GDM1 (cell line): Measurements from ENCODE around the gene EPS8.

Source experiments
- DNase-seq: peaks from one replicate; lab custom pipeline; 2025; lab: John Stamatoyannopoulos, UW

Gene EPS8

DNA sequence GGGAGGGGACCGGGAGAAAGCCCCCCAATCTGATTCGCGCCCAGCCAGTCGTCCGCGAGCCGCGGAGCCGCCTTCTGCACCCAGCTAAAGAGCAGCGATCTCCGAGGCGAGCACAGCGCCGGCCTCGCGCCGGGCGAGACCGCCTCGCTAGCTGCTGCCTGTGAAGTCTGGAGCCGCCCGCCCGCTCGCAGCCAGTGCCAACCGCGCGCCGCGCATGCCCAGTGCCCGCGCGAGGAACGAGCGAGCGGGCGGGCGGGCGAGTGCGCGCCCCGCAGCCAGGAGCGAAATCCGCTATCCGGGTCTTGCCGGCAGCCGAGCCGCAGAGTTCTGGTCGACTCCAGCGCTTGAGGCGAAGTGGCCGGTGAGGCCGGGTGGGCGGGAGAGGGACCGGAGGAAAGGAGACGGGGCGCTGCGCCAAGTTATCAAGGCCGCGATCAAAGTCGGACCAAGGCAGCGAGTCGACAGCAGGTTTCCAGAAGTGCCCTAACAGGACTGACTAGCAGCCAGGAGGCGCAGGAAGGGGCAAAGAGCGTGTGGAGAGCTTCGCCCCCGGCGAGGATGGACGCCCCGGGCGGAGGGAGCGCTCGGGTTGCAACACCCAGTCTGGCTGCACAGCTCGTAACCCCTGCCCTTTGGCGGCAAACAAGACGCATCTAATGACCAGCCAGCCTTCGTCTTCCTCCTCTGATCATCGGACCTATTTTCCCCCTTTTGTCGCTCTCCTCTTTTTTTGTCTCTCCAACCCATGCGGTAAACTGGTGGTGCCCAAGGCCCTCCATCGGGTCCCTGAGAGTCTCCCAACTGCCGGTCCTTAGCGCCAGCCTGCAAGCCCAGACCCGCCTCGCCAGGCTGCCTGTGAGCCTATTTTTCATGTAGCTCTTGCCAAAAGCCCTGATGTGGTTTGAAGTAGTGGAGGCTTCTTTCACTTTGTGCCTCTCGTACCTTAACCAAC lies at the start of gene EPS8:
EPS8 (minus strand) TSS at position 169 of the 952 bp plus-strand sequence. CDS start 106,437 bp downstream, outside the sequence.
- DNase-seq = peak; percentile 84

DNA sequence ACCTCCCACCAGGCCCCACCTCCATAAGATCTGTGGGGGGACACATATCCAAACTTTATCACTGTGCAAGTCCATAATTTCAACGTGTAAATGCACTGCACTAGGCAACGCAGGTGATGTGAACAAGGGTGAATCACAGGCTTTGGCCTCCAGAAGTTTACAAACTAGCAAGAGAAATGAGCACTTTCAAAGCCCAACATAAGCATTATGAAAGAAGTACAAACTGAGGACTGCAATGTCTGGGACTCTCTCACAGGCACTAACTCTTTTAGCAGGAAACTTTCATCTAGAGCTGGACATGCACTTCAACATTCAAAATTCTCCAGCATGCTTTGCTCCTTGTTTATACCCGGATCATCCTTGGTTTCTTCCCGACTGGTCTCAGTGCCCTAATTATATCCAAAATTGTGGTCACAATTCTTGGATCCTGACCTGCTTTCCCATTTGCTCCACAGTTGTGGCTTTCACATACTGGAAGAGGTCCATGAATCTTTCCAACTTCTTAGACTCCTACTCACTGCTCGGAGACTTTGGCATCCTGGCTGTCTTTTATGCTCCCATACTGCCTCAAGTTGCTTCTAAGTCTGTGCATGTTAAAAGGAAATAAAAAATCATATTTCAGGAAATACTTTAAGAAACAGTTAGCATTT lies 48.1 kb upstream of the EPS8 start:
- no peak for DNase-seq

DNA sequence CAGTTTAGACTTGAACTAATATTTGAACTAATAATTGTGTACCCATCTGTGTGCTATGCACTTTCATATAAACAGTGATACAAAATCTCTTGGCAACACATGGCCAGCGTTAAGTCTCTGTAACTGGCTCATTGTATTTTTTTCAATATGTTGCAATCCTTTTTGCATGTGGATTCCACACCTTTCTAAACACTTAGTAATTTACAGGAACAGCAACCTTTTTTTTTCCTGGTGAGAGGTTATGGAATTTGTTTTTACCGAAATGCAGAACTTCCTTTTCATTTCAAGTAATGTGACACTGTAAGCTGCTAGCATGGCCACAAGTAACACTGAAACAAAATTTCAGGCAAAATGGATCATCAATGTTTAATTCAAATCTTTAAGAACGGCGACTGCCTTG lies 45.4 kb upstream of the EPS8 start:
- DNase-seq = no peak

DNA sequence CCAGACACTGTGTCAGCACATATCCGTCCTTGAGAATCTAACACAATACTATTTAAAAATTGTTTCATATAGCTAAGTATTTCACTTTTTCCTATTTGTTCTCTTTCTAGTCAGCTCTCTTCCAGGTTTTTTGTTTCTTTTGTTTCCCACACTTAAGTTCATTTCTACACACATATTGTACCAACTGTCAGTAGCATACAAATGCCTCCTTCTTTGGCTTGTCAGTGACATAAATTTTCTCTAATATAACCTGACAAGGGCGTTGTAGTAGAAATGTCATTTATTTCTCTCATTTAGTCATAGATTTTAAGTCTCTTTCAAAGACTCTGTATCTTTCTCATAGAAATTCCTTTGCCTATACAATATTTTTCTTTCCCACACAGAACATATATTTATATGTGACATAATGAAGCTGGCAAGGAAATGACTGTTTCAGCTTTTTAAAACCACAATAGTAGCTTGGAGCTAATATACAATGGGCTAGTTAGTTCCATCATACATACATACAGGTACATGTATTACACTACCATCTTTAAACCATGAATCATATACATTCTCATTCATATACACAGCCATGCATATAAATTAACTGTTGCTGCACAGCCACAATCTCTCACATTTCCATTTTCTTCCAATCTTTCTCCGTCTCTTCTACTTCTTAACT lies 42.3 kb upstream of the EPS8 start:
- no peak for DNase-seq

DNA sequence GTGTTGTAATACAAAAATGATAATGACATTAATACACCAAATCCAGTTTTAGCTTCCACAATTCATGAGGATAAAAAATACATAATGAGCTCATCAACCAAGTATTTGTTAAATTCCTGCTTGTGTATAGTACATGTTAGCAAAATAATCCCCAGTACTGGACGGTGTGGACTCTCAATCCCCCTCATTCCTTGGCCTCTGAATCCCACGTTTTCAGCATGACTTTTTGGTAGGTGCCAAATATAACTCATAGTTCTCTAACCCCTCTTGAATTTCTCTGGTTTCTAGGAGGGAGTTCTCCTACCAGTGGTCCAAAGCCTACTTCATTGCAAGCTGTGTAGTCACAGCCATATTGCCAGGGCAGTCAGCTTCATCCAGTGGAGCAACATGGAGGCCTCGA lies 41.4 kb upstream of the EPS8 start:
- no peak for DNase-seq

GRCh38 chr12:15829949-15830348 lies 40.8 kb upstream of the EPS8 start:
- no peak for DNase-seq

DNA sequence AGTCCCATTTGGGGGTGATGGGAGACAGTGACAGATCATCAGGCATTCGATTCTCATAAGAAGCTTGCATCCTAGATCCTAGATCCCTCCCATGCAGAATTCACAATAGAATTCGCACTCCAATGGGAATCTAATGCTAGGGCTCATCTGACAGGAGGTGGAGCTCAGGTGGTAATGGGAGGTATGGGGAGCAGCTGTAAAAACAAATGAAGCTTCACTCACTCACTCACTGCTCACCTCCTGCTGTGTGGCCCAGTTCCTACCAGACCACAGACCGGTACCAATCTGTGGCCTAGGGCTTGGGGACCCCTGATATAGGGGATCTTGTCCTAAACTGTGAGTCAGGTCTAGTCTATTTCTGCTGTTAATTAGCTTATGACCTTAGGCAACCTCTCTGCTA lies 40.1 kb upstream of the EPS8 start:
- no peak for DNase-seq

- no peak for DNase-seq
Observed at GRCh38 chr12:15827136-15827535, 37.9 kb upstream of the EPS8 start.

- DNase-seq = no peak
Observed at GRCh38 chr12:15824516-15824915, 35.3 kb upstream of the EPS8 start.

DNA sequence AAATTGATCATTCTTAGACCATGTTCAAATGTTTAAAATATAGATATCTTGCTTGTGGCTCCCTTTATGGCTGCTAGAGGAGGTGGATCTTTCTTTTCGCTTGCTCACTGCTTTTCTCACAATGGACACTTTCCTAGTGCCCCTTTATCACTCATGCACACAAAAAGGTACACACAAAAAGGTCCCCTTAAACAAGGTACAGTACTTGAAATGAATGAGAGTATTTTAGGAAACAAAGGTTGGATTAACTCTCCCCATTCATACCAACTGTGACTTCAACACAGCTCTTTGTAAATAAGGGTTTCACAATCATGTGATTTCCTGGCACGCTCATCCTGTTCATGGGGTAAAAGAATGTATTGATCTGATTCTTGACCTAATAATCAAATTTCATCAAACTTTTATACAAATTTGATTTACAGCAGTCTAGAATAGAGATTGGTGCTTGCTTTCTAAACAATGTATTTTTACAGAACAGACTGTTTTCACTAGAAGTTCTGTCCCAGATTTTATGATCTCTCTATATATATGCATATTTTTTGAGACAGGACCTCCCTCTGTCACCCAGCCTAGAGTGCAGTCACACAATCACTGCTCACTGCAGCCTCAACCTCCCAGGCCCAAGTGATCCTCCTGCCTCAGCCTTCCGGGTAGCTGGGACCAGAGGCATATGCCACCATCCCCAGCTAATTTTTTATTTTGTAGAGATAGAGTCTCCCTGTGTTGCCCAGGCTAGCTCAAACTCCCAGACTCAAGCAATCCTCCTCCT lies 34.4 kb upstream of the EPS8 start:
- DNase-seq = no peak

DNA sequence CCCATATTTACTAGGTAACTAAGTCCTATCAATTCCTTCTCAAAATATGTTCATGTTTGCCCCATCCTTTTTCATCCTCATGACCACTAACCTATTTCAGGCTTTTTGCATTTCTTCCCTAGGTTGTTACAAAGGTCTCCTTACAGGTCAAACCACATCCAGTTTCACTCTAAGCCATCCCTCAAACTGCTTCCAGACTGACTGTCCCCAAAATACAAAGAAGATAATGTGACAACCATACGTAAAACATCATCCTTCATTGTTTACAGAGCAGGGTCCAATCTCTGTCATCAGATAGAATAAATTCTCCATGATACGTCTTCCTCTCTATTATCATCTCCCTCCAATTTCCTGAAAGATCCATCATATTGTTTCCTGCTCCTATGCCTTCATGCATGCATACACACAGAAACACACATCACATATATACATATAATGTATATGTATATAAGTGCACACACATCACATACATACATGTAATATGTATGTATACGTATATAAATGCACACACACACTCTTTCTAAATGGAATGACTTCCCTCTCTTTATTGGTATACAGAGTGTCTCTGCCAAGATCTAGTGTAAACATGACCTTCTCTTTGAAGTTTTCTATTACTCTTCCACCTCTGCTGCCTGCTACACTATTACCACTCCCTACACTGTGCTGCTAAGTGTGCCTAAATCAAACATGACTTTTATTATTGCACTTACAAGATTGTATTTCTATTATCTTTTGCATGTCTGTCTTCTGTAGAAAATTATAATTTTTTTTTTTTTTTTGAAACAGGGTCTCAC lies 30.7 kb upstream of the EPS8 start:
- DNase-seq = no peak

GRCh38 chr12:15818418-15818817 lies 29.2 kb upstream of the EPS8 start:
- no peak for DNase-seq

DNA sequence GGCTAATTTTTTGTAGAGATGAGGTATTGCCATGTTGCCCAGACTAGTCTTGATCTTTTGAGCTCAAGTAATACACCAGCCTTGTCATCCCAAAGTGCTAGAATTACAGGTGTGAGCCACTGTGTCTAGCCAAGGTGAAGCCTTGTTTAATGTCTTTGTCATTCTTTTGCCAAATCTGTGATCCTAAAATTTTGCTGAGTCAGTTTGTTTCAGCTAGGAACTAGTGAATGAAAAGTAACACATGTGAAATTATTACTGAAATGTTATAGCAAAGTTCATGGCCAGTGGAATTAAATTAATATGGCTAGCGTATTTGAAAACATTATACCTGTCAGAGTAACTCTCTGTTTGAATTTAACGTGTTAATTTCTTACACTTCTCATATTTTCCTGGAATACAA lies 26.5 kb upstream of the EPS8 start:
- DNase-seq = no peak

GRCh38 chr12:15811214-15812127 lies 22.3 kb upstream of the EPS8 start:
- no peak for DNase-seq

DNA sequence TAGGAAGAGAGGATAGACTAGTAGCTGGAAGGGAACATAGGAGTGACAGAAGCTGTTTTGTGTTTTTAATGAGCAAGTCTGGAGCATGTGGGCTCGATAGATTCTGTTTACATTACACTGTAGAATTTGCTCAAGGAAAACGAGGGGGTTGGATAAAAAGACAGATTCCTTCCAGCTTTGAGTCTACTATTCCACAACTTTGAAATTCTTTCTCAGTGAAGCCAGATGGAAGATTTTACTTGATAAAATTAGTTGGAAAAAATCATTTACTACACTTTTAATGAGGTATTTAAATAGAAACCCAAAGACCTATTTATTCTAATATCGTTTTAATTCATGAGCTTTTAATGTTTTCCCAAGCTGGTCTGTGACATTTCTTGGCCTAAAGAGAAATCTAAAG lies 19.5 kb upstream of the EPS8 start:
- no peak for DNase-seq

DNA sequence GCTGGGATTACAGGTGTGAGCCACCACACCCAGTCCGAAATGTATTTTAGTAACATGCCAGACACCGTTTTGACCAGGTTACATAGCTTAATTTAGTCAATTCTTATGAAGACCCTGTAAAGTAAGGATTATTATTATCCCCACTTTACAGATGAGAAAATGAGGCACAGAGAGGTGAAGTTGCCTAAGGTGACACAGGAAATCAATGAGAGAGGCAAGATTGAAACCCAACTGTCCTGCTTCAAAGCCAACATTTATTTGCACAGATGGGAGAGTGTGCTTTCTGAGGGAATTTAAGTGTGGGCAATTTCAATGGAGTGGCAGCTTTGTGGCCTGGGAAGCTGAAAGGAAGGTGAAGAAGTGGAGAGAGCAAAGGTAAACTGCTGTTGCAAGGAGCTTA lies 19.1 kb upstream of the EPS8 start:
- no peak for DNase-seq

DNA sequence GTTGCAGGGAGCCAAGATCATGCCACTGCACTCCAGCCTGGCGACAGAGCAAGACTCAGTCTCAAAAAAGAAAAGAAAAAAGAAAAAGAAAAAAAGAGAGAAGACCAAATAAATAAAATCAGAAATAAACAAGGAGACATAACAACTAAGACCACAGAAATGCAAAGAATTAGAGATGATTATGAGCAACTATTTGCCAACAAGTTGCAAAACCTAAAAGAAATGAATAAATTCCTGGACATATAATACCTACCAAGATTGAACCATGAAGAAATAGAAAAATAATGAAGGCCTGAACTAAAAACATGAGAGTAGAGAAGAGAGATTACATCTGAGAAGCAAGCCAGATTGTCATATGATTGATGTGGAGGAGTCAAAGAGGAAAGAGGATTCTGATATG lies 17.6 kb upstream of the EPS8 start:
- no peak for DNase-seq

- DNase-seq = no peak
Observed at GRCh38 chr12:15801770-15802744, 12.9 kb upstream of the EPS8 start.

DNA sequence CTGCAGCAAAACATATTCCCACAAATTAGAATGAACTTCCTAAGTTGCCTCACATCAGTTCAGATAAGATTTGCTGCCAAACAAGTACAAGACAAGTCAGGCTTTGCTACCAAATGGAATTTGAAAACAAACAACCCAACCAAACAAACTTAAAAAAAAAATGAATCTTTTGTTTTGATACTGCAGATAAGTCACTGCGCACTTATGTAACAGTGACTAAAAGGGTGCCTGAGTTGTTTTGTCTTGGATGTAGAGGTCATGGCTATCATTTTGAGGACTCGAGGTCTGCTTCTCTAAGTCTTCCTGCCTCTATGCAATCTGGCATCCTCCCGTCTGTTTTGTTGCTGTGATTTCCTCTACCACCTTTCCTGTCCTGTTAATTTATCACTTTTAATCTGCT lies 11.1 kb upstream of the EPS8 start:
- no peak for DNase-seq
